Osteocyte (in vitro differentiated cells): ENCODE measurements around the gene ACSL3. TPM values are rescaled to one million over a fixed set of nuclear protein-coding genes. Genes with fewer than 3 reads are reported as not detected.

ENCODE experiments used
- DNase-seq: peaks from one replicate; pipeline ENCODE4 v3.0.0; 2021; ENCODE audit warnings: mixed read lengths; ENCODE audit not compliant: unreplicated experiment; ENCODE audit errors: extremely low spot score
- H3K27ac Mint-ChIP-seq: one replicate; pipeline ENCODE4 v1.8.0; 2021; ENCODE audit warnings: mild to moderate bottlenecking, mixed read lengths; ENCODE audit not compliant: unreplicated experiment
- H3K27me3 Mint-ChIP-seq: one replicate; pipeline ENCODE4 v1.8.0; 2021; ENCODE audit warnings: mixed read lengths; ENCODE audit not compliant: unreplicated experiment
- H3K36me3 Mint-ChIP-seq: one replicate; pipeline ENCODE4 v1.8.0; 2021; ENCODE audit warnings: mixed read lengths; ENCODE audit not compliant: unreplicated experiment
- H3K4me1 Mint-ChIP-seq: one replicate; pipeline ENCODE4 v1.8.0; 2021; ENCODE audit warnings: mixed read lengths; ENCODE audit not compliant: unreplicated experiment
- H3K4me3 Mint-ChIP-seq: one replicate; pipeline ENCODE4 v1.8.0; 2021; ENCODE audit warnings: mild to moderate bottlenecking, moderate library complexity, mixed read lengths; ENCODE audit not compliant: unreplicated experiment
- H3K9me3 Mint-ChIP-seq: one replicate; pipeline ENCODE4 v1.8.0; 2021; ENCODE audit warnings: mixed read lengths; ENCODE audit not compliant: unreplicated experiment
- total RNA-seq: library from RNA; stranded (reverse); gene quantifications from 2 replicates; pipeline ENCODE4 v1.2.1, GENCODE V29; 2021
- TF ChIP-seq, protein P1 (sequence below): fragments of 200-600 bp; sonication (generic); IDR thresholded peaks from 2 replicates; pipeline ENCODE4 v1.5.0; 2021; ENCODE audit warnings: antibody characterized with exemption, mild to moderate bottlenecking, moderate library complexity

ACSL3 gene
- total RNA-seq, 1 donor from 2014 or later, result 131 TPM

GRCh38 chr2:222903234-222904220 is 42.7 kb downstream of the ACSL3 start:
- Mint-ChIP-seq H3K4me1 (peaks cover 82% of the 10 kb centered on the region), H3K27me3 (no peaks in the 10 kb centered on the region), H3K9me3 (no peaks in the 10 kb centered on the region), H3K4me3 (no peak overlapping the region), H3K36me3 (peaks cover 20% of the 10 kb centered on the region), H3K27ac (peak overlapping the region; percentile 57)
- DNase-seq, result no peak
- TF ChIP-seq, protein P1, sequence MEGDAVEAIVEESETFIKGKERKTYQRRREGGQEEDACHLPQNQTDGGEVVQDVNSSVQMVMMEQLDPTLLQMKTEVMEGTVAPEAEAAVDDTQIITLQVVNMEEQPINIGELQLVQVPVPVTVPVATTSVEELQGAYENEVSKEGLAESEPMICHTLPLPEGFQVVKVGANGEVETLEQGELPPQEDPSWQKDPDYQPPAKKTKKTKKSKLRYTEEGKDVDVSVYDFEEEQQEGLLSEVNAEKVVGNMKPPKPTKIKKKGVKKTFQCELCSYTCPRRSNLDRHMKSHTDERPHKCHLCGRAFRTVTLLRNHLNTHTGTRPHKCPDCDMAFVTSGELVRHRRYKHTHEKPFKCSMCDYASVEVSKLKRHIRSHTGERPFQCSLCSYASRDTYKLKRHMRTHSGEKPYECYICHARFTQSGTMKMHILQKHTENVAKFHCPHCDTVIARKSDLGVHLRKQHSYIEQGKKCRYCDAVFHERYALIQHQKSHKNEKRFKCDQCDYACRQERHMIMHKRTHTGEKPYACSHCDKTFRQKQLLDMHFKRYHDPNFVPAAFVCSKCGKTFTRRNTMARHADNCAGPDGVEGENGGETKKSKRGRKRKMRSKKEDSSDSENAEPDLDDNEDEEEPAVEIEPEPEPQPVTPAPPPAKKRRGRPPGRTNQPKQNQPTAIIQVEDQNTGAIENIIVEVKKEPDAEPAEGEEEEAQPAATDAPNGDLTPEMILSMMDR, result peak; percentile 77

- H3K4me1 Mint-ChIP-seq, result peaks cover 70% of the 10 kb centered on the region
- H3K4me3 Mint-ChIP-seq, result no peak overlapping the region
- TF ChIP-seq, protein P1, result no peak
- no peaks in the 10 kb centered on the region for H3K9me3 Mint-ChIP-seq
- DNase-seq, result no peak
- peaks cover 27% of the 10 kb centered on the region for H3K36me3 Mint-ChIP-seq
- peak overlapping the region; percentile 76 for H3K27ac Mint-ChIP-seq
- no peaks in the 10 kb centered on the region for H3K27me3 Mint-ChIP-seq
Observed at GRCh38 chr2:222904557-222905258, 43.9 kb downstream of the ACSL3 start.

DNA sequence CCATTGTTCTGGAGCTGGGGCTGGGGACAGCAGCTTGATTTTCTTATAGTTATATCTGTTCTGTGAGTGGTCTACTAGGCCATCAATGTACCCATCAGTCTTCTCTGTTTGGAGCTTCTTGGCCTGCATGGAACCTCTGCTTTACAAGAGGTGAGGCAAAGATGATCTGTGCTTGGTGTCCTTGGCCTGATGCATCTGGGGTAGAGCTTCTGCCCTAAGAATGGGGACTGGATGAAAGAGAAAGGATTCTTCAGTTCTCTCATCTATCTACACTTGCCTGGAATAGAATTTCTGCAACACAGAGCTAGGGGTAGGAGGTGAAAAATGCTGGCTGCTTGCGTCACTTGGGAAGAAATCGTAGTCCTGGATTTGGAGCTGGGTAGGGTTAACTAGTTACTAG is 46.2 kb downstream of the ACSL3 start:
- TF ChIP-seq, protein P1, result no peak
- H3K9me3 Mint-ChIP-seq, result no peaks in the 10 kb centered on the region
- H3K27me3 Mint-ChIP-seq, result no peaks in the 10 kb centered on the region
- DNase-seq, result no peak
- H3K36me3 Mint-ChIP-seq, result peaks cover 30% of the 10 kb centered on the region
- H3K4me1 Mint-ChIP-seq, result peaks cover 61% of the 10 kb centered on the region
- H3K27ac Mint-ChIP-seq, result peak overlapping the region; percentile 76
- H3K4me3 Mint-ChIP-seq, result no peak overlapping the region

DNA sequence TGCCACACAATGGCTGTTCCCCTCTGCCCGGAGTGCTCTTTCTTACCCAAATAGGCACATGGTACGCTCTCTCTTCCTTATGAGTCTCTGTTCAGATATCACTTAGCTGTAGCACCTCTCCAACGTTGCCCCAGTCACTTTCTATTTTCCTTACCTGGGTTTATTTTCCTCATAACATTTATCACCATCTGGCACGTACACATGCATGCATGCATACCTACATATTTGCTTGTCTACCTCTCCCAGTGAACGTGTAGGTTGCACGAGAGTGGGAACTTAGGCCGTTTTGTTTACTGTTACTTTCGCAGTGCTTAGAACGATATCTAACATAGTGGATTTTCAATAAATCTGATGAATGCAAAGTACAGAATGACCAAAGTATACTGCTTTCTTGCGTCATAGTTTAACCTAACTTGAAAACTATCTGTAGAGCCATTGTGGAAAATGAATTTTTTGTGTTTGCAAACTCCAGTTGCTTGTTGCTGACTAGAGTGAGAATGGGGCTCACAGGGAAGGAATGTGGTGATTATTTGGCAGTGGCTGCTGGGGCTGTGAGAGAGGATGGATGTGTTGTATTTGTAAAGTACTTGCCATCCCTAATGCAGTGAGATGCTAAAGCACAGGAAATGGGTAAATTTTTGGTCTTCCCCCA is 47.1 kb downstream of the ACSL3 start:
- Mint-ChIP-seq H3K4me1 (peaks cover 63% of the 10 kb centered on the region), H3K27ac (no peak overlapping the region), H3K27me3 (no peaks in the 10 kb centered on the region), H3K4me3 (no peak overlapping the region), H3K9me3 (no peaks in the 10 kb centered on the region), H3K36me3 (peaks cover 30% of the 10 kb centered on the region)
- TF ChIP-seq, protein P1, result no peak
- no peak for DNase-seq
